Measurements from ENCODE around the gene RAB24.

GRCh38 chr5:177296581-177296980 lies 6.9 kb downstream of the RAB24 start:
- TF ChIP-seq POLR2AphosphoS5 (IDR thresholded peaks at IDR 0.05; ENCODE audit: low read depth, low read length) (no peak), POLR2A (IDR thresholded peaks at IDR 0.05; ENCODE audit: low read depth, low read length) (no peak), TAF1 (IDR thresholded peaks at IDR 0.05; ENCODE audit: borderline replicate concordance, low read depth, low read length) (no peak)

Measured in GM12892 (cell line).